Liver (tissue), 9 donors: ENCODE data around the gene KIAA1217. TPM values are rescaled to one million over a fixed set of nuclear protein-coding genes. Genes with fewer than 3 reads are reported as not detected.

Experiments used
- DNase-seq: peaks from one replicate; pipeline ENCODE4 v3.0.0-alpha.2; 2017; ENCODE audit warnings: low spot score
- H3K27ac ChIP-seq, 2 donors: one replicate each; pipeline ENCODE4 v1.7.0; 2013; ENCODE audit warnings: inconsistent platforms in 2 of 2, low read length in 2 of 2, control low read depth in 1 of 2, low read depth in 1 of 2, mild to moderate bottlenecking in 1 of 2
- H3K27me3 ChIP-seq, 4 donors: one replicate each; pipeline versions ENCODE4 v1.6.1 to v1.7.0; 2013; ENCODE audit warnings: low read length in 3 of 4, inconsistent platforms in 1 of 4, mild to moderate bottlenecking in 1 of 4, moderate library complexity in 1 of 4; ENCODE audit not compliant: control insufficient read depth in 4 of 4, insufficient read depth in 4 of 4
- H3K36me3 ChIP-seq, 4 donors: one replicate each; pipeline versions ENCODE4 v1.6.1 to v1.7.0; 2013; ENCODE audit warnings: low read length in 3 of 4, mild to moderate bottlenecking in 3 of 4, low read depth in 1 of 4, moderate library complexity in 1 of 4; ENCODE audit not compliant: control insufficient read depth in 4 of 4, insufficient read depth in 3 of 4
- H3K4me1 ChIP-seq, 4 donors: one replicate each; pipeline versions ENCODE4 v1.6.1 to v1.7.0; 2013; ENCODE audit warnings: low read length in 3 of 4, mild to moderate bottlenecking in 3 of 4, moderate library complexity in 1 of 4; ENCODE audit not compliant: control insufficient read depth in 4 of 4, insufficient read depth in 4 of 4
- H3K4me3 ChIP-seq, 3 donors: one replicate each; pipeline versions ENCODE4 v1.6.1 to v1.7.0; 2013; ENCODE audit warnings: low read length in 3 of 3, control low read depth in 1 of 3, low read depth in 1 of 3, mild to moderate bottlenecking in 1 of 3
- H3K9ac ChIP-seq, 2 donors: one replicate each; pipeline ENCODE4 v1.7.0; 2013; ENCODE audit warnings: low read length in 2 of 2, mild to moderate bottlenecking in 2 of 2, moderate library complexity in 2 of 2, control low read depth in 1 of 2, low read depth in 1 of 2
- H3K9me3 ChIP-seq, 4 donors: one replicate each; pipeline versions ENCODE4 v1.6.1 to v1.7.0; 2013; ENCODE audit warnings: low read length in 3 of 4; ENCODE audit not compliant: control insufficient read depth in 4 of 4
- EGR1 ChIP-seq, 2 donors: IDR thresholded peaks; 2 replicates each; pipeline ENCODE4 v1.6.1; 2016 to 2018; ENCODE audit warnings: antibody characterized with exemption in 2 of 2, low read depth in 2 of 2
- FOXA2 ChIP-seq: IDR thresholded peaks from 2 replicates; pipeline ENCODE4 v1.6.1; 2016; ENCODE audit warnings: antibody characterized with exemption
- GABPA ChIP-seq, 2 donors: IDR thresholded peaks in 1 of 2; conservative IDR thresholded peaks in 1 of 2; 2 replicates each; pipeline ENCODE4 v1.6.1; 2016; ENCODE audit warnings: antibody characterized with exemption in 2 of 2, mild to moderate bottlenecking in 1 of 2, moderate library complexity in 1 of 2
- HNF4A ChIP-seq, 2 donors: conservative IDR thresholded peaks; 2 replicates each; pipeline ENCODE4 v1.6.1; 2016; ENCODE audit warnings: antibody characterized with exemption in 2 of 2, mild to moderate bottlenecking in 2 of 2
- HNF4G ChIP-seq: IDR thresholded peaks from 2 replicates; pipeline ENCODE4 v1.6.1; 2016; ENCODE audit warnings: antibody characterized with exemption
- JUND ChIP-seq, 2 donors: IDR thresholded peaks; 2 replicates each; pipeline ENCODE4 v1.6.1; 2016; ENCODE audit warnings: antibody characterized with exemption in 2 of 2
- NR2F2 ChIP-seq: IDR thresholded peaks from 2 replicates; pipeline ENCODE4 v1.6.1; 2016; ENCODE audit warnings: antibody characterized with exemption
- RAD21 ChIP-seq, 2 donors: IDR thresholded peaks; 2 replicates each; pipeline ENCODE4 v1.6.1; 2016; ENCODE audit warnings: antibody characterized with exemption in 2 of 2, mild to moderate bottlenecking in 2 of 2
- REST ChIP-seq: IDR thresholded peaks from 2 replicates; pipeline ENCODE4 v1.6.1; 2016; ENCODE audit warnings: antibody characterized with exemption, mild to moderate bottlenecking
- RXRA ChIP-seq, 2 donors: IDR thresholded peaks; 2 replicates each; pipeline ENCODE4 v1.6.1; 2017 to 2018; ENCODE audit warnings: antibody characterized with exemption in 2 of 2, mild to moderate bottlenecking in 1 of 2
- SP1 ChIP-seq: IDR thresholded peaks from 2 replicates; pipeline ENCODE4 v1.6.1; 2018; ENCODE audit warnings: antibody characterized with exemption, mild to moderate bottlenecking
- YY1 ChIP-seq: IDR thresholded peaks from 2 replicates; pipeline ENCODE4 v1.6.1; 2016; ENCODE audit warnings: antibody characterized with exemption, mild to moderate bottlenecking
- WGBS: extraction: QIAGEN DNeasy Blood & Tissue Kit; methylation state at CpG from one replicate; pipeline ENCODE4 v1.1.7; 2013; 5-methylcytosine and 5-hydroxymethylcytosine counted together
- polyA plus RNA-seq, 2 donors: library from polyadenylated mRNA; stranded (reverse) in 1 of 2; unstranded in 1 of 2; fragments of 200-250 nt in 1 of 2; fragments of >200 nt in 1 of 2; fragmentation: Nextera tagmentation in 1 of 2; extraction: Ambion mirVana in 1 of 2; gene quantifications; one replicate each; pipeline versions ENCODE4 v1.2.1 to v1.2.3, GENCODE V29; 2013 to 2015
- total RNA-seq, 2 donors: library from RNA; depleted of rRNA; stranded (reverse); fragments of >200 nt; gene quantifications; one replicate each; pipeline ENCODE4 v1.2.3, GENCODE V29; 2014
- TF ChIP-seq, protein P1 (sequence below): IDR thresholded peaks from 2 replicates; pipeline ENCODE4 v1.6.1; 2016; ENCODE audit warnings: antibody characterized with exemption
- TF ChIP-seq, protein P2 (sequence below): IDR thresholded peaks from 2 replicates; pipeline ENCODE4 v1.6.1; 2016; ENCODE audit warnings: antibody characterized with exemption
- TF ChIP-seq, protein P3 (sequence below): IDR thresholded peaks from 2 replicates; pipeline ENCODE4 v1.6.1; 2016; ENCODE audit warnings: antibody characterized with exemption
- donor health status: healthy.
- donor health status: healthy.
- donor health status: healthy.
- donor health status: healthy.
- donor health status: healthy.

Gene KIAA1217
- total and polyA plus RNA-seq, 4 donors: 4.5 to 12.8 (median 6.8) TPM

DNA sequence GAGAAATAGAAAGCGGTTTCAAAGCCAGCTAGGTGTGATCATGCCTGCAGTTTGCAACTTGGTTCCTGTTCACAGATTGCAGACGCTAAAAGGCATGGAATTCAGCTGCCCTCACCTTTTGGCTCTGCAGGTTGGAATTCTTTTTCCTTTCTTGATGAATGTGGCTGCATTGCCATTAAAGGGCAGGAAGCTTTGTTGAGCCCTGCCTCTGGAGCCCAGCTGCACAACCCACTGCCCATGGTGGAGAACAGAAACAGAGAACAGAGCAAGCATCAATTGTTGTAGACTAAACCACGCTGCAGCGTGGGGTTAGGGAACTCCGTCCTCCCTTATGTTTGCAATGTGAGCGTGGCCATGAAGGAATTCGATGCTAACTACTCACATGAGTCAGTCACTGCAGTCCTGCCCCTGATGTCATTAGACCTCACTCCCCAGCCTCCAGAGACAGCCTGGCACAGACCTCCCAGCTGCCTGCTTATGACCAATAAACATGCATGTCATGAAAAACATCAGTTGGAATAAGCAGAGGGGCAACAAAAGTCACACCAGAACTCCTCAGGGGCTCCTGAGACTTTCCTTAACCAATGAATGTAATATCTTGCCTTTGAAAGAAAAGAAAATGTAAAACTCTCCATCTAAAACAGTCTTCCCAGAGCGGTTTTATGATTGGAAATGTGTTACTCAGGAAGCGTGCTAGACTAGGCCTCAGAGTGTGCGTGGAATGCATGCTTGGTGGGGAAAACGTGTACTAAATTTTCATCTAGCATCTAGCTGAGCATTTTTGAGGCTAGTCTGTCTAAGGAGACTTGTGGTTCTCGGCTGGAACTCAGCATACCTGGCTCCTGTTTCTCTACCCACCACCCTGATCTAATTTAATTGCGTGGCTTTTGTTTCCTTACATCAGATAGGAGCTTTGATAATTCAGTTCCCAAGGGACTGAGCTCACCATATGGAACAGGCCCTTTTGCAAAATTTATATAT lies 232.2 kb downstream of the KIAA1217 start:
- no peak for TF ChIP-seq YY1
- TF ChIP-seq, protein P1, sequence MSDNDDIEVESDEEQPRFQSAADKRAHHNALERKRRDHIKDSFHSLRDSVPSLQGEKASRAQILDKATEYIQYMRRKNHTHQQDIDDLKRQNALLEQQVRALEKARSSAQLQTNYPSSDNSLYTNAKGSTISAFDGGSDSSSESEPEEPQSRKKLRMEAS: no peak
- TF ChIP-seq SP1: no peak
- TF ChIP-seq REST: no peak
- TF ChIP-seq JUND (IDR thresholded peaks at IDR 0.05): no peak
- TF ChIP-seq HNF4A (conservative IDR thresholded peaks at IDR 0.05): no peak
- no peak for TF ChIP-seq RXRA (IDR thresholded peaks at IDR 0.05)
- no peak for TF ChIP-seq EGR1 (IDR thresholded peaks at IDR 0.05; ENCODE audit: low read depth in 2 of 2)
- TF ChIP-seq HNF4G: no peak
- TF ChIP-seq, protein P2, sequence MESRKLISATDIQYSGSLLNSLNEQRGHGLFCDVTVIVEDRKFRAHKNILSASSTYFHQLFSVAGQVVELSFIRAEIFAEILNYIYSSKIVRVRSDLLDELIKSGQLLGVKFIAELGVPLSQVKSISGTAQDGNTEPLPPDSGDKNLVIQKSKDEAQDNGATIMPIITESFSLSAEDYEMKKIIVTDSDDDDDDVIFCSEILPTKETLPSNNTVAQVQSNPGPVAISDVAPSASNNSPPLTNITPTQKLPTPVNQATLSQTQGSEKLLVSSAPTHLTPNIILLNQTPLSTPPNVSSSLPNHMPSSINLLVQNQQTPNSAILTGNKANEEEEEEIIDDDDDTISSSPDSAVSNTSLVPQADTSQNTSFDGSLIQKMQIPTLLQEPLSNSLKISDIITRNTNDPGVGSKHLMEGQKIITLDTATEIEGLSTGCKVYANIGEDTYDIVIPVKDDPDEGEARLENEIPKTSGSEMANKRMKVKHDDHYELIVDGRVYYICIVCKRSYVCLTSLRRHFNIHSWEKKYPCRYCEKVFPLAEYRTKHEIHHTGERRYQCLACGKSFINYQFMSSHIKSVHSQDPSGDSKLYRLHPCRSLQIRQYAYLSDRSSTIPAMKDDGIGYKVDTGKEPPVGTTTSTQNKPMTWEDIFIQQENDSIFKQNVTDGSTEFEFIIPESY: no peak
- TF ChIP-seq RAD21 (IDR thresholded peaks at IDR 0.05): no peak
- no peak for TF ChIP-seq FOXA2
- Histone ChIP-seq H3K4me1 (peaks cover 9 to 27% (median 18%) of the 10 kb centered on the region in 4 donors), H3K4me3 (no peak overlapping the region), H3K9me3 (no peaks in the 10 kb centered on the region), H3K27ac (no peak overlapping the region), H3K27me3 (no peaks in the 10 kb centered on the region), H3K36me3 (no peaks in the 10 kb centered on the region), H3K9ac (no peak overlapping the region)
- 95% methylated on average over 13 of the region's 13 CpGs for WGBS
- no peak for DNase-seq

DNA sequence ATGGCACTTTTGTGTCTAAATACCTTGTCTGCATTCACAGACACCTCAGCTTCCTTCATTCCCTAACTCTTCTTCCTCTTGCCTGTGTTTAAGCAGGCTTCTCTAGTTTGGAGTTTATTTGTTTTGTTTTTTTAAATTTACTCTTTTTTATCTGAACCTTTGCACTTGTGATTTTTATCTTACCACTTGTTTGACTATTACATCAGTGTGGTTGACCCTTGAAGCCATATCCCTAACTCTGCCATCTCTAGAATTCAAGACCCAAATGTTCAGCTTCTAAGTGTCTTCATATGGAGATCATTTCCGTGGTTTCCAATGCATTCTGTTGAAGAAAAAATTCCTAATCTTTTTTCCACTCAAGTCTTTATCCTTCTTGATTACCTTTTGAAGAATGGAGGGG lies 233.3 kb downstream of the KIAA1217 start:
- no peaks in the 10 kb centered on the region for H3K27me3 ChIP-seq
- peaks cover 9 to 27% (median 18%) of the 10 kb centered on the region in 4 donors for H3K4me1 ChIP-seq
- no peaks in the 10 kb centered on the region for H3K9me3 ChIP-seq
- H3K4me3 ChIP-seq: no peak overlapping the region
- no peaks in the 10 kb centered on the region for H3K36me3 ChIP-seq
- peak overlapping the region; percentile 5 to 45 for H3K27ac ChIP-seq
- no peak overlapping the region for H3K9ac ChIP-seq
- 35% methylated on average over 1 of the region's 1 CpG for WGBS
- DNase-seq: no peak
- TF ChIP-seq HNF4A (conservative IDR thresholded peaks at IDR 0.05) (peak; percentile 79 to 87), SP1 (peak; percentile 60), RAD21 (IDR thresholded peaks at IDR 0.05) (no peak), EGR1 (IDR thresholded peaks at IDR 0.05; ENCODE audit: low read depth in 2 of 2) (peak in 1 of 2 donors; percentile 32), REST (peak; percentile 24), GABPA (IDR thresholded peaks at IDR 0.05 in 1 of 2, conservative IDR thresholded peaks at IDR 0.05 in 1 of 2) (no peak), FOXA2 (no peak), RXRA (IDR thresholded peaks at IDR 0.05) (peak in 1 of 2 donors; percentile 80), HNF4G (peak; percentile 12), NR2F2 (no peak)
- TF ChIP-seq, protein P2: peak; percentile 47
- TF ChIP-seq, protein P3, sequence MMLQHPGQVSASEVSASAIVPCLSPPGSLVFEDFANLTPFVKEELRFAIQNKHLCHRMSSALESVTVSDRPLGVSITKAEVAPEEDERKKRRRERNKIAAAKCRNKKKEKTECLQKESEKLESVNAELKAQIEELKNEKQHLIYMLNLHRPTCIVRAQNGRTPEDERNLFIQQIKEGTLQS: no peak
